Natural killer cell (primary cell): ENCODE measurements around the gene BCL2L1. TPM values are rescaled to one million over a fixed set of nuclear protein-coding genes. Genes with fewer than 3 reads are reported as not detected.
"Not testable (repeated sequence)": the region's sequence is repeated elsewhere in the genome, so short reads cannot be mapped to it uniquely, and the experiment has no call there.

Source experiments
- ATAC-seq, 3 donors: fragments of 150-1000 bp in 2 of 3; fragments of 200-7000 bp in 1 of 3; cut with Tn5 transposase; 1 replicate in 1 of 3; 2 replicates in 2 of 3; pipeline ENCODE4 v1.10.0; 2021; ENCODE audit warnings: mild to moderate bottlenecking in 2 of 3, moderate library complexity in 2 of 3
- DNase-seq, 2 donors: peaks; one replicate each; pipeline versions ENCODE4 v3.0.0 to v3.0.0-alpha.2; 2013 to 2021; ENCODE audit warnings: mixed read lengths in 1 of 2
- H3K27ac ChIP-seq: one replicate; pipeline ENCODE4 v1.5.1; 2013; ENCODE audit warnings: mild to moderate bottlenecking, low read length
- H3K27me3 ChIP-seq: one replicate; pipeline ENCODE4 v1.6.1; 2013; ENCODE audit warnings: low read length; ENCODE audit not compliant: control insufficient read depth, insufficient read depth
- H3K36me3 ChIP-seq: one replicate; pipeline ENCODE4 v1.6.1; 2013; ENCODE audit warnings: low read length; ENCODE audit not compliant: control insufficient read depth, insufficient read depth
- H3K4me1 ChIP-seq: one replicate; pipeline ENCODE4 v1.6.1; 2013; ENCODE audit warnings: low read length; ENCODE audit not compliant: control insufficient read depth, insufficient read depth
- H3K4me3 ChIP-seq: one replicate; pipeline ENCODE4 v1.5.1; 2013; ENCODE audit warnings: low read length
- H3K9me3 ChIP-seq: one replicate; pipeline ENCODE4 v1.6.1; 2013; ENCODE audit warnings: low read length; ENCODE audit not compliant: control insufficient read depth, insufficient read depth
- H3K27ac Mint-ChIP-seq, 2 donors: one replicate each; pipeline ENCODE4 v1.8.0; 2022; ENCODE audit warnings: mild to moderate bottlenecking in 2 of 2, mixed read lengths in 2 of 2, moderate library complexity in 1 of 2
- H3K27me3 Mint-ChIP-seq, 2 donors: one replicate each; pipeline ENCODE4 v1.8.0; 2022; ENCODE audit warnings: low read depth in 2 of 2, mixed read lengths in 2 of 2
- H3K36me3 Mint-ChIP-seq: one replicate; pipeline ENCODE4 v1.8.0; 2022; ENCODE audit warnings: mixed read lengths
- H3K4me1 Mint-ChIP-seq, 2 donors: one replicate each; pipeline ENCODE4 v1.8.0; 2022; ENCODE audit warnings: mixed read lengths in 2 of 2
- H3K4me3 Mint-ChIP-seq: one replicate; pipeline ENCODE4 v1.8.0; 2022; ENCODE audit warnings: mild to moderate bottlenecking, moderate library complexity, mixed read lengths
- H3K9me3 Mint-ChIP-seq, 2 donors: one replicate each; pipeline ENCODE4 v1.8.0; 2022; ENCODE audit warnings: mixed read lengths in 2 of 2
- CTCF ChIP-seq: fragments of 200-600 bp; IDR thresholded peaks from one replicate; pipeline ENCODE4 v1.8.0; 2022; ENCODE audit warnings: antibody characterized with exemption
- WGBS: methylation state at CpG from one replicate; pipeline ENCODE4 v1.1.7; 2013; ENCODE audit warnings: missing lambda C conversion rate; ENCODE audit not compliant: insufficient coverage; 5-methylcytosine and 5-hydroxymethylcytosine counted together
- intact Hi-C: fragments of 100-400 bp; cut with micrococcal nuclease; formaldehyde crosslinking; loops from one replicate; pipeline ENCODE4 v1.14.2; 2022
- total RNA-seq, 4 donors: library from RNA; stranded (reverse); fragments of 120-200 nt in 1 of 4; gene quantifications; one replicate each; pipeline versions ENCODE4 v1.2.3 to v1.2.4, GENCODE V29; 2013 to 2022

BCL2L1 gene
- total RNA-seq, 3 donors from 2014 or later (not counting 1 experiment from before 2014, with no cell fraction given) = 67.4 to 92.6 (median 78.6) TPM

DNA sequence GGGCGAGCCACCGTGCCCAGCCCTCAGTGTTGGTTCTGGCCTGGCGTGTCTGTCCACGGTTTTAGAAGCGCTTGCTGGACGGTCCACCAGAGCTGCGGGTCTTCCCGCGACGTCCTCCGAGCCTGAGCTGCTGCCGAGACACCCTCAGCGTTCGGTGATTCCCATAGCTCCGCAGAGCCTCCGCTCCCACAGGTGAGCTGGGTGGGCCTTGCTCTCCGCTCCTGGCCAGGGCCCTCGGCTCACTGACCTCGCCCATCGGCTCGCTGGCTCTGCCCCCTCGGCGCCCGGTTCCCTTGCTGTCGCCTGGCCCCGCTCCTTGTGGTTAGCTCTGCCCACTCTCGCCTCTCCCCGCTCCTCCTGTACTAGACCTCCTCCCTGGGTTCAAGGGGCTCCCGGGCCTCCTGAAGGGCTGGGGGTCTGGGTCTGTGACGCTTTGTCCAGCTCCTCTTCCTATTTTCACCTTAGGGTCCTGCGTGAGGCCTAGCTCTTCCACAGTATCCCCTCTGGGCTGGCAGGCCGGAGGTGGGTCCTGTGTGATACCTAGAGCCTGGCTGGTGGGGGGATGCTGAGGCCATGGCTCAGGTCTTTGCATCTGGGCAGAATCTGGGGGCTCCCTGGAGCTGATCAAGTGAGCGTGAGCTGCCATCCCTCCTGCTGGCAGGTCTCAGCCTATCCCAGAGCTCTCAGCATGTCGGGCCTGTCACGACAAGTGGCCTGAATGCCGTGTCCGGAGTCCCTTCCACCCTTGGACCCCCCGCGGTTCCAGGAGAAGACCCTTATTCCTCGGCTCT lies 89.9 kb downstream of the BCL2L1 start:
- Histone ChIP-seq H3K27ac (no peak overlapping the region), H3K9me3 (no peaks in the 10 kb centered on the region), H3K36me3 (no peaks in the 10 kb centered on the region), H3K4me1 (peaks cover 3% of the 10 kb centered on the region), H3K27me3 (no peaks in the 10 kb centered on the region), H3K4me3 (no peak overlapping the region)
- no peak overlapping the region for H3K27ac Mint-ChIP-seq
- no peaks in the 10 kb centered on the region for H3K9me3 Mint-ChIP-seq
- intact Hi-C loops = no loop called here
- H3K27me3 Mint-ChIP-seq = no peaks in the 10 kb centered on the region
- TF ChIP-seq CTCF = no peak
- ATAC-seq (no peak), DNase-seq (no peak)
- no peaks in the 10 kb centered on the region for H3K36me3 Mint-ChIP-seq
- no peak overlapping the region for H3K4me3 Mint-ChIP-seq
- H3K4me1 Mint-ChIP-seq = no peaks in the 10 kb centered on the region
- WGBS = 94% methylated on average over 40 of the region's 40 CpGs

DNA sequence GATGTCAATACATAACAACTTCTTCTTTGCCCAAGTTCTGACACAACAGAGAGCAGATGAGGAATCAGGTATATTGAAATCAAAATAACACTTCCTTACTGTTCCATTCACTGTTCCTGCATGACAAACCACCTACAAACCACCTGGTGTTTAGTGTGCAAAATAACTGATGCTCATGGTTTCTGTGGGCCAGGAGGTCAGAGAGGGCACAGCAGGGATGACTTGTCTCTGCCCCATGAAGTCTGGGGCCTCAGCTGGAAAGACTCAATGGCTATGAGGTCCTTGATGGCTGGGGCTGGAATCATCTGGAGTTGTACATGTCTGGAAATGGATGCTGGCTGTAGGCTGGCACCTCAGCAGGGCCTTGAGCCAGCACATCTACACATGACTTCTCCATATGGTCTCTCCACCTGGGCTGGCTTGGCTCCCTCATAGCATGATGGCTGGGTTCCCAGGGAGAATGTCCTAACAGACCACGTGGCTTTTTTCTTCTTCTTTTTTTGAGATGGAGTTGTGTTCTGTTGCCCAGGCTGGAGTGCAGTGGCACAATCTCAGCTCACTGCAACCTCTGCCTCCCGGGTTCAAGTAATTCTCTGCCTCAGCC lies 92.4 kb downstream of the BCL2L1 start:
- no peaks in the 10 kb centered on the region for H3K9me3 Mint-ChIP-seq
- no peak for TF ChIP-seq CTCF
- H3K27me3 Mint-ChIP-seq = no peaks in the 10 kb centered on the region
- no peak overlapping the region for H3K4me3 ChIP-seq
- no peaks in the 10 kb centered on the region for H3K27me3 ChIP-seq
- whole genome bisulfite sequencing = 60% methylated on average over 2 of the region's 2 CpGs
- no peaks in the 10 kb centered on the region for H3K9me3 ChIP-seq
- no peak for DNase-seq
- ATAC-seq = no peak
- peaks cover 3% of the 10 kb centered on the region for H3K4me1 ChIP-seq
- intact Hi-C loops = no loop called here
- no peak overlapping the region for H3K27ac Mint-ChIP-seq
- H3K36me3 Mint-ChIP-seq = no peaks in the 10 kb centered on the region
- H3K4me1 Mint-ChIP-seq = no peaks in the 10 kb centered on the region
- no peak overlapping the region for H3K27ac ChIP-seq
- no peak overlapping the region for H3K4me3 Mint-ChIP-seq
- H3K36me3 ChIP-seq = no peaks in the 10 kb centered on the region

DNA sequence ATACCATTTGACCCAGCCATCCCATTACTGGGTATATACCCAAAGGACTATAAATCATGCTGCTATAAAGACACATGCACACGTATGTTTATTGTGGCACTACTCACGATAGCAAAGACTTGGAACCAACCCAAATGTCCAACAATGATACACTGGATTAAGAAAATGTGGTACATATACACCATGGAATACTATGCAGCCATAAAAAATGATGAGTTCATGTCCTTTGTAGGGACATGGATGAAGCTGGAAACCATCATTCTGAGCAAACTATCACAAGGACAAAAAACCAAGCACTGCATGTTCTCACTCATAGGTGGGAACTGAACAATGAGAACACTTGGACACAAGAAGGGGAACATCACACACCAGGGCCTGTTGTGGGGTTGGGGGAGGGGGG lies 94.6 kb downstream of the BCL2L1 start:
- H3K4me1 ChIP-seq, H3K4me3 Mint-ChIP-seq, H3K27me3 ChIP-seq, H3K9me3 Mint-ChIP-seq, ATAC-seq, H3K9me3 ChIP-seq, intact Hi-C loops, H3K4me1 Mint-ChIP-seq, H3K4me3 ChIP-seq, H3K27me3 Mint-ChIP-seq, H3K36me3 ChIP-seq, H3K27ac Mint-ChIP-seq, H3K27ac ChIP-seq, H3K36me3 Mint-ChIP-seq, DNase-seq: not testable (repeated sequence)
- no CpG with 5 or more reads among the region's 2 CpGs for WGBS

- not testable (repeated sequence) for H3K9me3 Mint-ChIP-seq, ATAC-seq
- WGBS = 95% methylated on average over 7 of the region's 8 CpGs
Measured at GRCh38 chr20:31626534-31626933, 96.1 kb downstream of the BCL2L1 start.

GRCh38 chr20:31623123-31623505 lies 99.6 kb downstream of the BCL2L1 start:
- H3K36me3 ChIP-seq, H3K27me3 Mint-ChIP-seq, H3K4me1 ChIP-seq, intact Hi-C loops, DNase-seq, H3K27me3 ChIP-seq, H3K27ac ChIP-seq, H3K9me3 Mint-ChIP-seq, H3K4me1 Mint-ChIP-seq, H3K4me3 ChIP-seq, ATAC-seq, H3K36me3 Mint-ChIP-seq, H3K9me3 ChIP-seq, H3K27ac Mint-ChIP-seq, H3K4me3 Mint-ChIP-seq: not testable (repeated sequence)
- whole genome bisulfite sequencing = 93% methylated on average over 5 of the region's 6 CpGs

More at GRCh38 chr20:31626534-31626933, 96.1 kb downstream of the BCL2L1 start:
- H3K27ac Mint-ChIP-seq, H3K4me3 ChIP-seq, H3K4me3 Mint-ChIP-seq, H3K27ac ChIP-seq, DNase-seq, H3K27me3 ChIP-seq, H3K4me1 Mint-ChIP-seq, H3K9me3 ChIP-seq, H3K4me1 ChIP-seq, H3K27me3 Mint-ChIP-seq, intact Hi-C loops, H3K36me3 ChIP-seq, H3K36me3 Mint-ChIP-seq: not testable (repeated sequence)
